Measurements from ENCODE around the gene PRKCD.

- TF ChIP-seq CTCF (IDR thresholded peaks at IDR 0.05) (no peak), POLR2A (IDR thresholded peaks at IDR 0.05) (no peak)
Observed at GRCh38 chr3:53216723-53217122, 55.7 kb downstream of the PRKCD start.

Data from Peyer's patch (tissue), 4 donors.